OCI-LY3 (cell line): ENCODE results near the gene LRRC55.

ENCODE experiments used
- CTCF ChIP-seq: fragments of 200-600, 300-600 bp; sonication (generic); IDR thresholded peaks from 2 replicates; pipeline ENCODE4 v1.5.1; 2014; ENCODE audit warnings: antibody characterized with exemption, low read length, low read depth
- EZH2phosphoT487 ChIP-seq: fragments of 200-600 bp; shearing (Covaris generic); IDR thresholded peaks from 2 replicates; pipeline ENCODE4 v1.6.1; 2018; ENCODE audit warnings: antibody characterized with exemption, mixed run types, low read depth

GRCh38 chr11:57180964-57181363 lies 789 bp upstream of the LRRC55 start:
- TF ChIP-seq CTCF: no peak
- no peak for TF ChIP-seq EZH2phosphoT487
